Left cardiac atrium (tissue), 4 donors: ENCODE measurements around the gene USP33. TPM values are rescaled to one million over a fixed set of nuclear protein-coding genes. Genes with fewer than 3 reads are reported as not detected.
"Not testable (repeated sequence)": the region's sequence is repeated elsewhere in the genome, so short reads cannot be mapped to it uniquely, and the experiment has no call there.

Experiments
- ATAC-seq, 2 donors: fragments of 200-7000 bp; cut with Tn5 transposase; one replicate each; pipeline ENCODE4 v1.9.1; 2020; ENCODE audit warnings: mild to moderate bottlenecking in 2 of 2, moderate library complexity in 2 of 2
- DNase-seq: peaks from one replicate; pipeline ENCODE4 v3.0.0-alpha.2; 2020
- intact Hi-C, 2 donors: fragments of 100-400 bp; cut with DNase I; formaldehyde crosslinking; loops; one replicate each; pipeline versions ENCODE4 v1.14.1 to v1.15.1; 2022 to 2023
- total RNA-seq, 2 donors: library from RNA; stranded (reverse); fragmentation: NEBNext Ultra II Directional; extraction: Animal tissue kit (Norgen Biotek cat#: 25700); gene quantifications; one replicate each; pipeline ENCODE4 v1.2.1, GENCODE V29; 2021
- donor health status: DM: no; HTN: yes; CAD: no.
- donor health status: DM: no; HTN: yes; CAD: no; lungs with severe emphysema.
- donor health status: DM: yes; HTN: yes; CAD: no.
- donor health status: Dilated cardiomyopathy.

USP33 gene
- total RNA-seq, 2 donors from 2014 or later: 32.5 to 36.1 TPM

- intact Hi-C loops: no loop called here
- ATAC-seq (no peak), DNase-seq (no peak)
These were observed 15.1 kb downstream of the USP33 start for GRCh38 chr1:77744576-77744975.

- DNase-seq (no peak), ATAC-seq (peak in 1 of 2 donors; percentile 23)
- intact Hi-C loops: no loop called here
These were observed 17.6 kb downstream of the USP33 start for GRCh38 chr1:77742011-77742555.

DNA sequence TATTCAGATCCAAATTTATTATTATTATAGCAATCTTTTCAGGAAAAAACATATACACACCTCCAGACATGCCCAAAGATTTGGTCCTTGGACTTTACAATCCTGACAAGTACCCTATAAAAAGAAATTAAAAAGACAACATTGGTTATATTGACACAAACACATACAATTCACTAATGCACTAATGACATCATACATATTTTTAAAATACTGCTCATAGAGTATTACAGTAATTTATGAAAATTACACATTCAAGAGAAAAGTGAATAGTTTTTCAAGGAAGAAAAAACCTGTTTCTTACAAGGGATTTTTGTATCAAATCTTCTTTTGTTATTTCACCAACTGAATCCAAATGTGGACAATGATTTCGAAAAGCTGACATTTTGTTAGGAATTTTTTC lies 18.3 kb downstream of the USP33 start:
- intact Hi-C loops: no loop called here
- DNase-seq (no peak), ATAC-seq (no peak)

- intact Hi-C loops: no loop called here
- ATAC-seq: no peak
- no peak for DNase-seq
These were observed 20.4 kb downstream of the USP33 start for GRCh38 chr1:77739235-77739634.

- intact Hi-C loops: no loop called here
- ATAC-seq: no peak
- no peak for DNase-seq
These were observed 27.6 kb downstream of the USP33 start for GRCh38 chr1:77732090-77732489.

DNA sequence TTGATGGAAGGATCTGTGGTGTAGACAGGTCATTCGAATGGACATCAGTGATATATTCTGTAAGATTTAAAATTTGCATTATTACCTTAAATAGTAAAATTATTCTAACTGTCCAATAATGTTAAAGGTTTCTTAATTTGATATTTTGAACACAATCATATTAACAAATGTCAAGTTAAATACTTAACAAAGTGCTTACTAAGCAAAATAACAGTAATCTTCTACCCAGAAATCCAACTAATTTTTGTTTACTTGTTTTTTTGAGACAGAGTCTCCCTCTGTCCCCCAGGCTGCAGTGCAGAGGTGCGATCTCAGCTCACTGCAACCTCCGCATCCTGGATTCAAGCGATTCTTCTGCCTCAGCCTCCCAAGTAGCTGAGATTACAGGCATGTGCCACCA lies 33.9 kb downstream of the USP33 start:
- DNase-seq (no peak), ATAC-seq (no peak)
- intact Hi-C loops: no loop called here

DNA sequence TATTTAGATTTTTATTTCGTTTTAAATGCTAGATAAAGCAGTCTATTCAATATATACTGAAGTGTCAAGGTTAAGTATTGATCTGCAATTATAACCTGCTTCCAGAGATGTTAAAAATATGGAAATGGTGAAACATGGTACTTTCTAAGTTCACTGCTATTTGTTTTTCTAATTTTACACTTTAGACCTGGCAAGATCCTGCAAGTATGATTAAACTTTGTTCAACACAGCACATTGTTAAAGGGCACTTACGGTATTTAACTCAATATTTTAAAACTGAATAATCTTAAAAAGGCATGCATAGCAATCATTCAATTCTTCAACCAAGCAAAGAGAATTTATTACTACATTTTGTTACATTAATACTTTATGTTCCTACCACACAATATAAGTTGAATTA lies 41.5 kb downstream of the USP33 start:
- intact Hi-C loops: loop anchor here in 1 of 2 donors (10.0 kb wide), 1 partner anchor 217 kb away; no protein-coding TSS in a partner anchor
- ATAC-seq: no peak

GRCh38 chr1:77716065-77716464 lies 43.6 kb downstream of the USP33 start:
- DNase-seq (no peak), ATAC-seq (no peak)
- intact Hi-C loops: loop anchor here in 1 of 2 donors (10.0 kb wide), 1 partner anchor 219 kb away; no protein-coding TSS in a partner anchor

More for the DNA sequence above, 41.5 kb downstream of the USP33 start:
- DNase-seq: no peak

DNA sequence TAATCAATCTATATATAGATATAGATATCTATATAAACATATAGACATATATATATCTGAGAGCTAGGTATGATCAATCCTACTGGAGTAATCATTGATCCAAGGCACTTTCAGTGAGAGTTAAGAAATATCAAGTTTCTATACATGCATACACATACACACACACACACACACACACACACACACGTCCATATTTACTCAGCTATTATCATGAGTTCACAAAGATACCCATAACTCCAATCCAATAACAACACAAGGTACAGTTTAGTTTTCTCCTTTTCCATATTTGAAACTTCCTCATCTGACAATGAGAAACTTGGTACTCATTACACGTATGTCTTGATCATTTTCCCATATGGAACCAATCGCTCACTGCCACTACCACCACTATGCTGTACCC lies 49.9 kb downstream of the USP33 start:
- DNase-seq (no peak), ATAC-seq (no peak)
- intact Hi-C loops: loop anchor here in 1 of 2 donors (10.0 kb wide), 1 partner anchor 225 kb away; no protein-coding TSS in a partner anchor

DNA sequence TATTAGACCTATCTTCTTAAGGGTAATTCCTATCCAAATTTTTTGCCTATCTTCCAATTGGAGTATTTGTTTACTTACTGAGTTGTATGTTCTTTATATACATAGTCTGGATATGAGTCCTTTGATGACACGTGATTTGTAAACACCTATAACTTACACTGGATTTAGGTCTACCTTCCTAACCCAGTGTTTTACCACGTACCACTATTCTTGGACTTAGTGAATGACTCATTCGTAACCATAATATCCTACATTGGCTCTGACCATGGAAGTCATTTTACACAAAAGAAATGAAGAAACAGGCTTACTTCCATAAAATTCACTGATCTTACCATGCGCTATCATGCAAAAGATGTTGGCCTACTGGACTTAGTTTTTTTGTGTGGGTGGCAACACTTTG lies 53.3 kb downstream of the USP33 start:
- no peak for ATAC-seq
- intact Hi-C loops: no loop called here
- DNase-seq: no peak

DNA sequence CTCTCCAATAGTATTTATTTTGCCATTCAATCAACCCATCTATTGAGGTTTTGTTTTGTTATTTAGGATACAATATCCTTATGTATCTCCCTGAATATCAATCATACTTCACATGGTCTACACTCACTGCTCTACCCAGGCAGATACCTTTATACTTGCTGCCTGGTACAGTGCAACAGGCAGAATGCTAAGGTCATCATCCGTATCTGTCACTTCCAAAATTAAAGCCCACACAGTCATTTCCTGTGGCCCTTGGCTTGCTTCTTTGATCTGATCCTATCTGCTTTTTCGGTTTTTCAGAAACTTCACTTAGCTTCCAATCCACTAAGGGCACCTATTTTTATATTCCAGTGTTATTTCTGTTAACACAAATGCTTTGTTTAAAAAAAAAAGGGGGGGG lies 54.9 kb downstream of the USP33 start:
- intact Hi-C loops: no loop called here
- ATAC-seq (no peak), DNase-seq (no peak)

DNA sequence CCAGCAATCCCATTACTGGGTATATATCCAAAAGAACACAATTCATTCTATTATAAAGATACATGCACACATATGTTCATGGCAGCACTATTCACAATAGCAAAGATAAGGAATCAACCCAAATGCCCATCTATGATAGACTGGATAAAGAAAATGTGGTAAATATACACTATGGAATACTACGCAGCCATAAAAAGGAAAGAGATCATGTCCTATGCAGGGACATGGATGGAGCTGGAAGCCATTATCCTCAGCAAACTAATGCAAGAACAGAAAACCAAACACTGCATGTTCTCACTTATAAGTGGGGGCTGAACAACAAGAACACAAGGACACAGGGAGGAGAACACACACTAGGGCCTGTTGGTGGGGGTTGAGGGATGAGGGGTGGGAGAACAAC lies 60.0 kb downstream of the USP33 start:
- ATAC-seq, intact Hi-C loops, DNase-seq: not testable (repeated sequence)

GRCh38 chr1:77697441-77697840 lies 62.2 kb downstream of the USP33 start:
- intact Hi-C loops: no loop called here
- ATAC-seq (no peak), DNase-seq (no peak)

DNA sequence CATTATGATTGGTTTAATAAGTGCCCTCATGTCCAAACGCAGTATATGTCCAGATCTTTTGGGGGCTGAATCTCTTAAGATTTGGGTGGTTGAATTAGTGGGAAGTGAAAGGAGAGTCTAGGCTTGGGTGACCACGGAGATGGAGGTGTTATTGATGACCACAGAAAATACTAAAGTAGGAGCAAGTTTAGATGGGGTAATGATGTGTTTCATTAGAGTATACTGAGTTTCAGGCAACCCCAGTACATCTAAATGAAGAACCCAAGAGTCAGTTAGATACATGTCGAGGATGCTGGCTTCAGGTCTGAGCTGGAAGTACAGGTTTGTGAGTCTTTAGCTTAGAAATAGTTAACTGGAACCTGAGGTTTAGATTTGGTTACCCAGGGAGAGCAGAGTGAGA lies 70.7 kb downstream of the USP33 start:
- intact Hi-C loops: no loop called here
- DNase-seq (no peak), ATAC-seq (no peak)

DNA sequence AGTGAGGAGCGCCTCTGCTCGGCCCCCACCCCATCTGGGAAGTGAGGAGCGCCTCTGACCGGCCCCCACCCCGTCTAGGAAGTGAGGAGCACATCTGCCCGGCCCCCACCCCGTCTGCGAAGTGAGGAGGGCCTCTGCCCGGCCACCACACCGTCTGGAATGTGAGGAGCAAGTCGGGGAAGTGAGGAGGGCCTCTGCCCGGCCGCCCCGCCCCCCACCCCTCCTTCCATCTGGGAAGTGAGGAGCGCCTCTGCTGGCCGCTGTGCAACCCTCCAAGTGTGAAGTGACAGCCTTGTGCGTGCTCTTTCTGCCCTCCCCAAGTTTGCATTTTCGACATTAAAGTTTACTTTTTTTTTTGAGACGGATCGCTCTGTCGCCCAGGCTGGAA lies 72.1 kb downstream of the USP33 start:
- ATAC-seq: no peak
- DNase-seq: peak; percentile 43
- intact Hi-C loops: no loop called here

DNA sequence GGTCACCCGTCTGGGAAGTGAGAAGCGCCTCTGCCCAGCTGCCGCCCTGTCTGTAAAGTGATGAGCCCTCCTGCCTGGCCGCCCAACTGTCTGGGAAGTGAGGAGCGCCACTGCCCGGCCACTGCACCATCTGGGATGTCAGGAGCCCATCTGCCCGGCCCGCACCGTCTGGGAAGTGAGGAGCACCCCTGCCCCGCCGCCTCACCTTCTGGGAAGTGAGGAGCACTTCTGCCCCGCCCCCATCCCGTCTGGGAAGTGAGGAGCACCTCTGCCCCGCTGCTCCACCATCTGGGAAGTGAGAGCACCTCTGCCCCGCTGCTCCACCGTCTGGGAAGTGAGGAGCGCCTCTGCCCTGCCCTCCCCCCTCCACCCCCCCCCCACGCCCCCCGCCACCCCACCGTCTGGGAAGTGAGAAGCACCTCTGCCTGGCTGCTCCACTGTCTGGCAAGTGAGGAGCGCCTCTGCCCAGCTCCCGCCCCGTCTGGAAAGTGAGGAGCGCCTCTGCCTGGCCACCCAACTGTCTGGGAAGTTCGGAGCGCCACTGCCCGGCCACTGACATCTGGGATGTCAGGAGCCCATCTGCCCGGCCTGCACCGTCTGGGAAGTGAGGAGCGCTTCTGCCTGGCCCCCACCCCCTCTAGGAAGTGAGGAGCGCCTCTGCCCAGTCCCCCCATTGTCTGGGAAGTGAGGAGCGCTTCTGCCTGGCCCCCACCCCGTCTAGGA lies 72.7 kb downstream of the USP33 start:
- no peak for DNase-seq
- intact Hi-C loops: no loop called here
- no peak for ATAC-seq

DNA sequence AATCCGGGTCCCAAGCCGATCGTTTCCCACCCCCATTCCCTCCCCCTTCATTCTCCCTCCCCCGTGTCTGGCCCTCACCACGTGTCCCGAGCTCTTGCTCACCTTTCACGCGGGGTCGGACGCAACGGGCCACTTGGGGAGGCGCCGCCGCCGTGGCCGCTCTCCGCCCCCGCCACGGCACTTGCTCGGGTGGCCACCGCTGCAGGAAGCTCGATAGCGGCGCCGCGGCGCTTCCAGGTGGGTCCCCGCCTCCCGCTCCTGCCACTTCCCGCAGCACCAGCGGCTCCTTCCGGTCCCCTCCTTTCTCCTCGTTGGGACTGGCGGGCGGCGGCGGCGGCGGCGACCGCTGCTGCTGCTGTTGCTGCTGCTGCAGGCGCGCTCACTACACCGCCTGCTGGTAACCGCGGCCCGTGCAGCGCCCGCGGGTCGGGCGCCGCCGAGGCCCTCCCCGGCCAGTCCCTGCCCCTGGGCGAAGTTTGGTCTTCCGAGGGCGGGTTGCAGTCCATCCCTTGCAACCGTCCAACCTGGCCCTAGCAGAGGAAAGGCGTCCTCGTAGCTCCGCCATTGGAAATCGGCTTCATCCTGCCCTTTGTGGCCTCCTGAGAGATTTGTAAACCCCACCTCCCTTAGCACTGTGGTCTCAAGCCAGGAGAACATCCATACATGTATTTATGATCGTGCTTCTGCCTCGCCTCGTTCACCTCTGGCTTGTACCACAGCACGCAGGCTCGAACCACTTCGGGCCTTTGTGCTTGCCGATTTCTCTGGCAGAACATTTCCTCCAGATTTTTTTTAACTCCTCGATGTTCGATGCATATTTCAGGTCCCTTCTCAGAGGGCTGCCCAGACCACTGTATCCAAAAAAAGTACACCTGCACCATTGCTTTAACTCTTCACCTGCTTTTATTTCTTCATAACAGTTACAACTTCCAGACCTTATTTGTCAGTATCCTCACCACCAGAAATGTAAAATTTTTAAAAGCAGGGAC lies 76.2 kb downstream of the USP33 start:
- ATAC-seq (peak; percentile 89 to 91), DNase-seq (peak; percentile 95)
- intact Hi-C loops: no loop called here

DNA sequence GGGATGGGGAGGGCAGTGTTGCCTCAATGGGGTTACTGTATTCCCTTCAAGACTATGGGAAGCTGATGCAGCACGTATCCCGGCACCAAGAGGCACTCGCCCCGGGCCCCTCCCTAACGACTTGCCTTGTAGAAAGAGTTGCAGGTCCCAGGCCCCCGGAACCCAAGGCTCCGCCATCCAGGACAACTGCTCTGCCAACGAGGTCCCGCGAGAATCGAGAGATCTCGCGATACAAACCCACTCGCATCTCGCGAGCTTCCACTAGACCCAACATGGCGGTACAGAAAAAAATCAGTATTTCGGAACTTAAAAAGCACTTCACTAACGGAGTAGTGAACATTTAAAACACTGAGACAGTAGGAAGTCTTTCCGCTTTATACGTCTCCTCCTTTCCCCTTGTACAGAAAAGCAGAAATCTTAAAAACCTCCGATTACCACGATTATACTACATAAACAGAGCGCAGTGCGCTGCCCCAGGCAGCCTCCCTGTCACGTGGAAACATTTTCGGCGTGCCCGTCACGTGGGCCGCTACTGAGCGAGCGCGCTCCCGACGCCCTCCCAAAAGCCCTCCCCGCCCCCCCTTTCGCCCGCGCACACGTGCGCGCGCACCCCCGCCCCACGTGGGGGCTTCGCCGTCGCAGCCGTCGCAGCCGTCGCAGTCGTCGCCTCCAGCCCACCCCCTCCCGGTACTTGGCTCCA lies 77.0 kb downstream of the USP33 start, which contains the start of gene ZZZ3:
Gene ZZZ3 (minus strand): TSS at position 199 of the 700 bp plus-strand sequence. CDS start 49,304 bp downstream, outside the sequence.
- DNase-seq: peak; percentile 94
- intact Hi-C loops: no loop called here
- peak; percentile 88 to 90 for ATAC-seq

DNA sequence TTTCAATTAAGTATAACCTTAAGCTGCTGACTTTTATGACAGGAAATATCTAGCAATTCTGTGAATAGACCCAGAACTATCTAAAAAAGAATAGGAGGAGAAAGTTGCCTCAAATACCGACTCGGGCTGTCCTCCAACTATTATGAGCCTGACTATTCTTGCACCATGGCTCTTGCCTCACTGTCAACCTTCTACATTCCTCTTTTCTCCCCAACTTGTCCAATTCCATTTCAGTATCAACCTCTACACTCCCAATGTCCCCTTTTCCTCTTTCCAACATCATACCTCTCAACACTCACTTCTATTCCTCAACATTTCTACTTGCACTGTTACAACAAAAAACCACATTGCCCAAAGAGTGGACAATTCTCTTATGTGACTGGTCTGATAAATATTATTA lies 79.5 kb downstream of the USP33 start:
- no peak for DNase-seq
- no peak for ATAC-seq
- intact Hi-C loops: no loop called here
